Nephron progenitor cell (in vitro differentiated cells): ENCODE data around the gene ZBTB7C.

Experiments
- DNase-seq: peaks from one replicate; pipeline ENCODE4 v3.0.0; 2021
- H3K27ac Mint-ChIP-seq: 2 replicates; pipeline ENCODE4 v1.8.0; 2021; ENCODE audit warnings: mild to moderate bottlenecking, moderate library complexity, mixed read lengths
- H3K27me3 Mint-ChIP-seq: 2 replicates; pipeline ENCODE4 v1.8.0; 2021; ENCODE audit warnings: mild to moderate bottlenecking, low read depth, mixed read lengths; ENCODE audit not compliant: poor library complexity
- H3K36me3 Mint-ChIP-seq: 2 replicates; pipeline ENCODE4 v1.8.0; 2021; ENCODE audit warnings: low read depth, mixed read lengths
- H3K4me1 Mint-ChIP-seq: 2 replicates; pipeline ENCODE4 v1.8.0; 2021; ENCODE audit warnings: mixed read lengths
- H3K4me3 Mint-ChIP-seq: 2 replicates; pipeline ENCODE4 v1.8.0; 2021; ENCODE audit warnings: mild to moderate bottlenecking, moderate library complexity, mixed read lengths
- H3K9me3 Mint-ChIP-seq: 2 replicates; pipeline ENCODE4 v1.8.0; 2021; ENCODE audit warnings: mild to moderate bottlenecking, moderate library complexity, mixed read lengths
- CTCF ChIP-seq: fragments of 200-600 bp; sonication (generic); IDR thresholded peaks from 2 replicates; pipeline ENCODE4 v1.5.0; 2021; ENCODE audit warnings: antibody characterized with exemption

The ZBTB7C gene

GRCh38 chr18:48244530-48244929 lies 164.7 kb downstream of the ZBTB7C start:
- Mint-ChIP-seq H3K27me3 (peaks cover 24% of the 10 kb centered on the region), H3K36me3 (peaks cover 2% of the 10 kb centered on the region), H3K4me1 (peaks cover under 1% of the 10 kb centered on the region), H3K4me3 (no peak overlapping the region), H3K27ac (no peak overlapping the region), H3K9me3 (peaks cover 33% of the 10 kb centered on the region)
- DNase-seq = no peak
- no peak for TF ChIP-seq CTCF

DNA sequence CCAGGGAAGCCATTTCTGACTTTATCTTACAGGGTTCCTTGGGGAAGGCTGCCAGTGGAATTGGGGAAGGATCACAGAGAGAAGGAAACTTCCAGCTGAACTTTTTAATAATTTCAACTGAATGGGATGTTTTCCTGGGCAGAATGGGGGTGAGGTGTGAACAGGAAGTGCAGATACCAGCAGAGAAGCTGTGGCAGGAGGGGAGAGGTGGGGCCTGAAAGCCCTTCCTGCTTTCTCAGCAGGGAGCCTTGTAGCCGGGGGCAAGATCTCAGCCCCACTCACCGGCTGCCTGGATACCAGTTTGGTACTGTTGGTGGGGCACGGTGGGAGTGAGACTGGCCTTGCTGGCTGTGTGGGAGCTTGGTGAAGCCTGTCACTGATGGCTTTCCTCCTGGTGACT lies 170.5 kb downstream of the ZBTB7C start:
- peaks cover 16% of the 10 kb centered on the region for H3K36me3 Mint-ChIP-seq
- H3K9me3 Mint-ChIP-seq = peaks cover 58% of the 10 kb centered on the region
- no peak overlapping the region for H3K27ac Mint-ChIP-seq

GRCh38 chr18:48238206-48238605 lies 171.0 kb downstream of the ZBTB7C start:
- peaks cover 17% of the 10 kb centered on the region for H3K27me3 Mint-ChIP-seq
- DNase-seq = no peak
- H3K27ac Mint-ChIP-seq = no peak overlapping the region
- peaks cover 16% of the 10 kb centered on the region for H3K36me3 Mint-ChIP-seq
- peaks cover 55% of the 10 kb centered on the region for H3K9me3 Mint-ChIP-seq
- no peak for TF ChIP-seq CTCF
- no peak overlapping the region for H3K4me3 Mint-ChIP-seq
- H3K4me1 Mint-ChIP-seq = peaks cover 14% of the 10 kb centered on the region

More for the DNA sequence above, 170.5 kb downstream of the ZBTB7C start:
- Mint-ChIP-seq H3K27me3 (peaks cover 18% of the 10 kb centered on the region), H3K4me3 (no peak overlapping the region), H3K4me1 (peaks cover 14% of the 10 kb centered on the region)
- TF ChIP-seq CTCF = no peak
- no peak for DNase-seq

DNA sequence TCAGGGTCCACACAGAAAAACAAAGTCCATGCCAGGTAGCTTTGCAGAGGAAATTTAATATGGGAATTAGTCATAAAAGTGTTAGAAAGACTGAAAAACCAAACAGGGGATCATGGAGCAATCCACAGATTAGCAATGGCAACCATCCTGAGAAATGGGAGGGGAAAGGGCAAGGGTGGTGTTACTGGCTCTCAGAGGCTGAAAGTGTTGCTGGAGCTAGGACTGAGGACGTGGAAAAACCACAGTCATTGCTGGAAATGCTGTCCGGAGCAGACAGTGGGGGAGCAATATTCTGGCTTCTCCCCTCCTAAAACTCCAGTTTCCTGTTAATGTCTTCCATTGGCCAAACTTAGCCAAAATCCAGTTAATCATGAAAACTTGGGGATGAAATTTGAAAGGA lies 172.4 kb downstream of the ZBTB7C start:
- no peak for TF ChIP-seq CTCF
- no peak for DNase-seq
- H3K9me3 Mint-ChIP-seq = peaks cover 48% of the 10 kb centered on the region
- peaks cover 12% of the 10 kb centered on the region for H3K27me3 Mint-ChIP-seq
- H3K4me3 Mint-ChIP-seq = no peak overlapping the region
- peaks cover 16% of the 10 kb centered on the region for H3K36me3 Mint-ChIP-seq
- H3K27ac Mint-ChIP-seq = no peak overlapping the region
- peaks cover 14% of the 10 kb centered on the region for H3K4me1 Mint-ChIP-seq

GRCh38 chr18:48230467-48231113 lies 178.6 kb downstream of the ZBTB7C start:
- Mint-ChIP-seq H3K9me3 (peaks cover under 1% of the 10 kb centered on the region), H3K4me1 (peaks cover 30% of the 10 kb centered on the region), H3K36me3 (no peaks in the 10 kb centered on the region), H3K27me3 (peaks cover 13% of the 10 kb centered on the region), H3K4me3 (peak overlapping the region; percentile 32), H3K27ac (no peak overlapping the region)
- peak; percentile 67 for TF ChIP-seq CTCF
- DNase-seq = peak; percentile 76

DNA sequence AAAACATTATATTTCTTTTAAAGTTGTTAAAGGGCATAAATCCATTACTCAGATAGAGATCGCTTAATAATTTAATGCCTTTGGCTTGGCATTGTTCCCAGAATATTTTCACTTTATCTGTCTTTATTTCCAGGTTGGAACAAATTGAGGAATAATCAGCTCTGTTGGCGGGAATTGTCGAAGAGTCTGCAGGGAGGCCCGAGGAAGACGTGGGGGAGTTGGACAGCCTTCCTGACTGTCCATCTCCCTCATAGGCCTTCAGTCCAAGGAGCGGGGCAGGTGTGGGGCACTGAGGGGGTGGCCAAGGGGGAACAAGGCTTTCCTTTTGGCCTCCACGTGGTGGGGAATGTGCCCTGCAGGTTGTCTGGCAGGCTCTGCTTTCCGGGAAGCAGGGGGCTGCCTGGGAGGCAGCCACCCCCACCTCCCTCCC lies 179.6 kb downstream of the ZBTB7C start:
- Mint-ChIP-seq H3K9me3 (no peaks in the 10 kb centered on the region), H3K4me3 (no peak overlapping the region), H3K27ac (no peak overlapping the region), H3K4me1 (peaks cover 30% of the 10 kb centered on the region), H3K36me3 (no peaks in the 10 kb centered on the region), H3K27me3 (peaks cover 15% of the 10 kb centered on the region)
- peak; percentile 20 for DNase-seq
- no peak for TF ChIP-seq CTCF
